ENCODE data around the gene PRH2. TPM values are rescaled to one million over a fixed set of nuclear protein-coding genes. Genes with fewer than 3 reads are reported as not detected.

PRH2 gene
- total RNA-seq, 1 experiment from 2014 or later, result not detected

- CTCF ChIA-PET, result no interaction called here
- Mint-ChIP-seq H3K27me3 (ENCODE audit: unreplicated experiment) (no peaks in the 10 kb centered on the region), H3K9me3 (ENCODE audit: low read depth, unreplicated experiment) (no peaks in the 10 kb centered on the region), H3K4me1 (ENCODE audit: low read depth, unreplicated experiment) (no peaks in the 10 kb centered on the region), H3K36me3 (ENCODE audit: insufficient read depth, unreplicated experiment) (no peaks in the 10 kb centered on the region), H3K4me3 (ENCODE audit: low read depth, unreplicated experiment) (no peak overlapping the region), H3K27ac (ENCODE audit: unreplicated experiment) (no peak overlapping the region)
- DNase-seq, result no peak
- no TSS peak for BruUV-seq (replicated peaks)
- no peak for TF ChIP-seq CTCF (IDR thresholded peaks at IDR 0.05; ENCODE audit: unreplicated experiment)
- intact Hi-C loops (cut with micrococcal nuclease; ENCODE audit: unreplicated experiment), result no loop called here
These were observed 2.8 kb upstream of the PRH2 start for GRCh38 chr12:10926269-10926668.

GRCh38 chr12:10936506-10936905 is 7.5 kb downstream of the PRH2 start:
- Mint-ChIP-seq H3K4me3 (ENCODE audit: low read depth, unreplicated experiment) (no peak overlapping the region), H3K4me1 (ENCODE audit: low read depth, unreplicated experiment) (peaks cover 15% of the 10 kb centered on the region), H3K36me3 (ENCODE audit: insufficient read depth, unreplicated experiment) (no peaks in the 10 kb centered on the region), H3K27me3 (ENCODE audit: unreplicated experiment) (no peaks in the 10 kb centered on the region), H3K27ac (ENCODE audit: unreplicated experiment) (no peak overlapping the region), H3K9me3 (ENCODE audit: low read depth, unreplicated experiment) (no peaks in the 10 kb centered on the region)
- BruUV-seq (replicated peaks), result no TSS peak
- CTCF ChIA-PET, result no interaction called here
- no peak for DNase-seq
- intact Hi-C loops (cut with micrococcal nuclease; ENCODE audit: unreplicated experiment), result no loop called here
- TF ChIP-seq CTCF (IDR thresholded peaks at IDR 0.05; ENCODE audit: unreplicated experiment), result no peak

GRCh38 chr12:10939163-10939562 is 10.1 kb downstream of the PRH2 start, which contains the start of gene TAS2R14:
TAS2R14 (minus strand) TSS chr12:10939263; CDS start chr12:10939207, 56 bp downstream.
- BruUV-seq (replicated peaks), result no TSS peak
- Mint-ChIP-seq H3K4me1 (ENCODE audit: low read depth, unreplicated experiment) (peaks cover 36% of the 10 kb centered on the region), H3K27ac (ENCODE audit: unreplicated experiment) (no peak within 1 kb of the TSS), H3K36me3 (ENCODE audit: insufficient read depth, unreplicated experiment) (peaks cover 2% of the 10 kb centered on the region), H3K27me3 (ENCODE audit: unreplicated experiment) (no peaks in the 10 kb centered on the region), H3K9me3 (ENCODE audit: low read depth, unreplicated experiment) (peaks cover 5% of the 10 kb centered on the region), H3K4me3 (ENCODE audit: low read depth, unreplicated experiment) (no peak within 1 kb of the TSS)
- TF ChIP-seq CTCF (IDR thresholded peaks at IDR 0.05; ENCODE audit: unreplicated experiment), result no peak
- intact Hi-C loops (cut with micrococcal nuclease; ENCODE audit: unreplicated experiment), result no loop called here
- no peak for DNase-seq
- CTCF ChIA-PET, result no interaction called here

- no peaks in the 10 kb centered on the region for H3K27me3 Mint-ChIP-seq (ENCODE audit: unreplicated experiment)
- DNase-seq, result peak; percentile 5
- H3K4me1 Mint-ChIP-seq (ENCODE audit: low read depth, unreplicated experiment), result peaks cover 45% of the 10 kb centered on the region
- H3K27ac Mint-ChIP-seq (ENCODE audit: unreplicated experiment), result peak overlapping the region; percentile 80
- BruUV-seq (replicated peaks), result no TSS peak
- CTCF ChIA-PET, result no interaction called here
- H3K9me3 Mint-ChIP-seq (ENCODE audit: low read depth, unreplicated experiment), result peaks cover 8% of the 10 kb centered on the region
- intact Hi-C loops (cut with micrococcal nuclease; ENCODE audit: unreplicated experiment), result no loop called here
- TF ChIP-seq CTCF (IDR thresholded peaks at IDR 0.05; ENCODE audit: unreplicated experiment), result no peak
- H3K36me3 Mint-ChIP-seq (ENCODE audit: insufficient read depth, unreplicated experiment), result peaks cover 6% of the 10 kb centered on the region
- H3K4me3 Mint-ChIP-seq (ENCODE audit: low read depth, unreplicated experiment), result no peak overlapping the region
These were observed 11.4 kb downstream of the PRH2 start for GRCh38 chr12:10940389-10940788.

All from Calu3 (cell line).